Cortex of kidney (tissue), 1 donor: Measurements from ENCODE around the gene BLMH.
"Not testable (repeated sequence)": the region's sequence is repeated elsewhere in the genome, so short reads cannot be mapped to it uniquely, and the experiment has no call there.

Experiments used
- DNase-seq: peaks from one replicate; lab custom pipeline; 2025; lab: John Stamatoyannopoulos, UW

Gene BLMH

GRCh38 chr17:30228011-30228410, 63.7 kb downstream of the BLMH start:
- no peak for DNase-seq

DNA sequence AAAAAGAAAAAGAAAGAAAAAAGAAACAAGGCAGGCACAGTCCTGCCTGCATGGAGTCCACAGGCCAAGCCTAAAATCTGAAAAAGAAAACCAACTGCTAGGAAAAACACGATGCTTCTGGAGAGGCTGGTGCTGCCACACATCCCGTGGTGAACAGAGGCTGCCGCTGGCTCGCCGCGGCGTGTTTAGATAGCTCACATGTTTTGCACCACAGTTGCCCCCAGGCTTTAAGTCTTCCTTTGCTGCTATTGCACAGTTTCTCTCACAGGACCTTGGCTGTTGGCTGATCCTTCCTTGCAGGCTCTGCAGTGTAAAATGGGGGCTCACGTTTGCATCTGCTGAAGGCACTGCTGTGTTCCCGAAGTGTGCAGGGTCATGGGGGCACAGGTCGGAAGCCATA, 64.9 kb downstream of the BLMH start:
- DNase-seq = no peak

GRCh38 chr17:30225919-30226553, 65.7 kb downstream of the BLMH start:
- DNase-seq = no peak

DNA sequence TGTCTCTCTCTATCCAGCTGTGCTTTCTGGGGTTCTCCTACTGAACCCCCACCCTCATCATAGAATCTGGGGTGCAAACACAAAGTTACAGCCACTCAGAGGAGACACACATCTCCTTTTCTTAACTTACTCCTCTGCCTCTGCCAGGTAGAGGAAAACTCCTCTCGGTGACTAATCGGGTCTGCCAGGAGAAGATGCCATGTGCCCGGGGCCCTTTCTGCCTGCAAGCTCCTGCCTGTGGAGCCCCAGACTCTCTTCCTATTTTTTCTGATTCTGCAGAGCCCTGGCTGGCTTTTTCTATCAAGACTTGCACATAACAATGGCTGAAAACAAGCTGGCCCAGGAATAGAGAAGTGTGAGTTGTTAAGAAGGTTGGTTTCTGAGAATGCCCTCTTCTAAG, 66.6 kb downstream of the BLMH start:
- DNase-seq = no peak

GRCh38 chr17:30224419-30224960, 67.3 kb downstream of the BLMH start:
- DNase-seq = no peak

DNA sequence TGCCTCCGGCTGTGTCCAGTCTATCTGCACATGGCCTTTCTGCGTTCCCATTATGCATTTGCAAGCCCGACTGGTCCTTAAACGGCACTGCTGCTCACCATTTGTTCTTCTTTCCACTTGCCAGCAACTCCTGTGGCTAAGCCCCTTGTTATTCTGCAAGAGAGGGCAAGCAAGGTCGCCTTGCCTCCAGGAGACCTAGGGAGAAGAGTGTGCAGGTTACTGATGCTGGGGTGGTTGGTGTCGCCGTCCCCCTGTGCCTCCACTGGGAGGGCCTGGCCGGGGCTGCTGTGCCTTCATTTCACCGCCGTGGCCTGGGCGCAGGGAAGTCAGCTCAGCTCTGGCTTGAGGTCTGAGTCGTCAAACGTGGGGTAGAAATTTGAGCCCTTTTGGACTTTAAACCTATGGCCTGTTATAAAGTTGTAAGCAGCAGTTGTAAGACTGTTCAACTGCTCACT, 69.0 kb downstream of the BLMH start:
- no peak for DNase-seq

- no peak for DNase-seq
These were observed 69.5 kb downstream of the BLMH start for GRCh38 chr17:30222251-30222650.

GRCh38 chr17:30221346-30221745, 70.4 kb downstream of the BLMH start:
- no peak for DNase-seq

DNA sequence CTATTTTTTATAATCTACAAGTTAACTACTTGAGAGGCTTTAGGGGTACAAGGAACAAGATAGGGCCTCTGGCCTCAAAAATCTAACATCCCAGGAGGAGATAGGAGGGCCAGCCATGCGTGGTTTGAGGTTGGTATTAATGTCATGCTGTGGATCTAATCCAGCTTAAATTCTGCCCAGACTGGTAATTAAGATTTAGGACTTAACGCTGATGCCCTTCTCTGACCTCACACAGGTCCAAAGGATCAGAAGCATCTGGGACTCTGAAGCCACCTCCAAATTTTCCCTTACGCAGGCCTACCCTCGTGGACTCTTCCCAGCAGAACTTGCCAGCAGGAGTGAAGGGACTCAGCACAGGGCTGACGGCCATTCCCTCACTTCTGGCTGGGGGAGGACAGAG, 71.3 kb downstream of the BLMH start:
- no peak for DNase-seq

DNA sequence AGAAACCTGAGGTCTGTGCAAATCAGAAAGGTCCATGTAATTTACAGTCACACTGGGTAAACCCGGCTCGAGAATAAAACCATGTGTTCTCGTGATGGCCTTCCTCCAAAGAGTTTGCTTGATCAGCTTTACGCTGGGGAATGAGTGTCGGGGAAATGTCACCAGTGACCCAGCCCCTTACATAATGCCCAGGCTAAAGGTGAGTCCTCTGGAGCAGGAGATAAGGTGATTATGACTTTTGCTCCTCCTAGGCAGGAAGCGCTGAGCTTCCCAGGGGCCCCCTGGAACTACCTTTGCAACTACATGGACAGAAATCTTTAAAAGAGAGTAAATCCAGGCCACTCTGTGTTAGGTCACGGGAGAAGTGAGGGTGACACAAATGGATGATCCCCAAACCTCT, 71.9 kb downstream of the BLMH start:
- DNase-seq = no peak

GRCh38 chr17:30219315-30219714, 72.4 kb downstream of the BLMH start:
- no peak for DNase-seq

DNA sequence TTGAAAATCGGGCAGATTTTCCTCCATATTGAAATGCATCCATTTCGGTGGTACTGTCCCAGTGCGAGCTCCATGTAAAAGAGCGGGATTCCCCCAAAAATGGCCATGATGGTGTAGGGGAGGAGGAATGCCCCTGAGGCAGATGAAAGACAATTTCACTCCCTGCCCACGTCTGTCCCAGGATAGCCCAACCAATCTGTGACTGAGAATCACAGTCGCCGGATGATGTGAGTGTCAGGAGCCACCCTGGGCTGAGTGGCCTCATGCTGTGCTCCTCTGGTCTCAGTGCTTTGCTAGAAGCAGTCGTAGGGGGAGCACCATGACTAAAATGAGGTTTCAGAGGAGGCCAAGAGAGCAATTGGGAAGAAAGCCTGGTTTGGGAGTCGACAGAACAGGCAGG, 72.9 kb downstream of the BLMH start:
- no peak for DNase-seq

GRCh38 chr17:30217746-30218245, 73.9 kb downstream of the BLMH start:
- no peak for DNase-seq

- no peak for DNase-seq
These were observed 74.7 kb downstream of the BLMH start for GRCh38 chr17:30217054-30217453.

- no peak for DNase-seq
These were observed 79.0 kb downstream of the BLMH start for GRCh38 chr17:30212750-30213149.

DNA sequence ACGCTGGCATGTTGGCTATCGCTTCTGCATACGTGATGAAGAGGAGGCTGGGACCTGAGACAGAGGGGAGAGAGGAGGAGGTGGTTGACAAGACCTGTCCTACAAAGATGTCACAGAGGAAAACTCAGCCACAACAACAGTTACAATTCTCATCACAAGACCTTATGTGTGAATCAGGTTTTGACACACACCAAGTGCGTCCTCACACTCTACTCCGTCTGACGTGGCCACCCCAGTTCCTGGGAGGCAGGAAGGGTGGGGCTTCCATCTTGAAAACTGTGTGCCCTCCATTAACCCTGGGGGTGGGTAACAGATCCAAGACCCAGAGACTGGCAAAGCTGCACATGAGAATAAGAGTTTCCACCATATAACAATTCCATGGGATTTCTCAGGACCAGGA, 80.4 kb downstream of the BLMH start:
- no peak for DNase-seq

- no peak for DNase-seq
These were observed 80.8 kb downstream of the BLMH start for GRCh38 chr17:30210901-30211300.

DNA sequence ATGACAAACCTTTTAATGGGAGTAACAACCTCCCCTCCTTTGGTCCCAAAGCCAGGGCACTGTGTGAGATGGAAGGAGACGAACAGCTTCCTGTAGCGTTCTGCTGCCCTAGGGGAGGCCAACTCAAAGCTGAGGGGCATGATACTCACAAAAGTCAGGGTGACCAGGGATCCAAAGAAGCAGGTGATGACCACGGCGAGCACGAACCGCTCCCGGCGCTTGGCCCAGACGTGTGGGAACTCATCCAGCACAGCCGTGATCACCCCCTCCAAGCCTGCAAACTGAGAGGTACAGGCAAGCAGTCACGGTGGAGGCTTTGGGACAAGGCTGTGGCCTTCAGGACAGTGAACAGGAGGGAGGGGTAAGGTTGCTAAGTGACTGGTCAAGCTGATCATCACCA, 81.4 kb downstream of the BLMH start:
- DNase-seq = no peak

- no peak for DNase-seq
These were observed 81.8 kb downstream of the BLMH start for GRCh38 chr17:30209930-30210329.

DNA sequence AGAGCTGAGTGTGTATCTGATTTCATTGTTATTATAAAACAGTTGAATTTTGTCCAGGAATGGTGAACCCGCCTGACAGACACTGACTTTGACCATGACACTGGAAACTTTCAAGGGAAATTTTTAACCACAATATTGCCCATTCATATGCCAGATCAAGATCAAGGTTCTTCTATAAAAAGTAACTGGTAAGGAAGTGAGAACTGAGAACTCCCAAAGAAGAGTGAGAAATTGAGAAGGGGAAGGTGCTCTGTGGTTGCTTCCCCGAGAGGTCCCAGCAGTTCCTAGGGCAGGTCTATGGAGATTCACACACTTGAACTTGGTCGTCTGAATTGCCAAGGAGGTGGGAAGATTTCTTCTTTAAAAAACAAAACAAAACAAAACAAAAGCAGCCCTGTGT, 83.5 kb downstream of the BLMH start:
- no peak for DNase-seq

- DNase-seq = no peak
These were observed 84.1 kb downstream of the BLMH start for GRCh38 chr17:30207655-30208054.

DNA sequence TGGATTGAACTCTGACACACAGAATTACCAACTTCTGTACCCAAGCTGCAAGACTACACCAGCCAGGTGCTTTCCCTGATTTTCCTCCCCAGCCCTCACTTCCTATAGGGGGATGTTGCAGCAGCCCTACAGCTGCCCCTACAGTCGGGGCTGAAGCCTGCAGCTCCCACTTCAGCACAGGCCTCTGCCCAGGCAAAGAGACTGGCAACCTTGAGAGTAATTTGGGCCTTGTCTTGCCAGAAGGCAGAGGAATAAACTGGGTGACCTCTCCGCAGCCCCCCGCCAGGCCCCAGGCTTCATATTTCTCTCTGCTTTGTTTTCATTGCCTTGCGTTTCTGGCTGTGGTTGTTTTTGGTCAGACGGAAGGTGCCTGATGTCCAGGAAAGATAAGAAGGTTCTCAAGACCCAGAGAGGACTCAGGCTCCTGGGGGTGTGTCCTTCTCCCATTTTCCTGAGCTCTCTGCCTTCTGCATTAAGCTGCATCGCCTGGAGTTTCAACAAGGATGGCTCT, 88.2 kb downstream of the BLMH start:
- no peak for DNase-seq

GRCh38 chr17:30200656-30201055, 91.1 kb downstream of the BLMH start:
- DNase-seq = not testable (repeated sequence)

DNA sequence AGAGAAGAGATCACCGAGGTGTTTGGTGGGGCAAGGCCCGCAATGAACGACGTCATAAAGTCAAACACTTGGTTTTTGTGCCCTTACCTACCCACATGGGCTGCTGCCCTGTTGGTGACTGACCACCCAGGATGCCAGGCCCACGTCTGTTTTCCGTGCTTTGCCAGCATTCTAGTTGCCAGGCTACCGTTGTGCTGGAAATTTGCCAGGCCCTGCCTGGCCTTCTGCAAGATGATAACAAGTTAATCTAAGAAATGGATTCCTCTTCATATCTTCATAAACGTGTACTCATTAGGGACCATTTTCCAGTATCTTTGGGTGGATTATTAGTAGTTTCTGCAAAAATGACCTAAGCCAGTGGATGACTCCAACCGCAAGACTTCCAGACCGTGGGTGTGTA, 91.6 kb downstream of the BLMH start:
- DNase-seq = no peak
